Trophoblast cell (in vitro differentiated cells and primary cell): ENCODE data around the gene POLDIP3.

Source experiments
- DNase-seq, 2 donors: peaks; one replicate each; pipeline ENCODE4 v3.0.0-alpha.2; 2016
- H2AFZ ChIP-seq: 2 replicates; pipeline ENCODE4 v1.6.1; 2013; ENCODE audit warnings: low read length, moderate library complexity, mild to moderate bottlenecking; ENCODE audit not compliant: insufficient read depth, poor library complexity
- H2AK5ac ChIP-seq: 2 replicates; pipeline ENCODE4 v1.6.1; 2013; ENCODE audit warnings: mild to moderate bottlenecking, low read length
- H2BK120ac ChIP-seq: 2 replicates; pipeline ENCODE4 v1.6.1; 2013; ENCODE audit warnings: low read length, mild to moderate bottlenecking, moderate library complexity; ENCODE audit not compliant: insufficient read depth, poor library complexity
- H2BK12ac ChIP-seq: 2 replicates; pipeline ENCODE4 v1.6.1; 2013; ENCODE audit warnings: mild to moderate bottlenecking, low read length, moderate library complexity
- H2BK5ac ChIP-seq: 2 replicates; pipeline ENCODE4 v1.6.1; 2013; ENCODE audit warnings: low read length, low read depth, moderate library complexity, mild to moderate bottlenecking; ENCODE audit not compliant: poor library complexity
- H3K14ac ChIP-seq: 2 replicates; pipeline ENCODE4 v1.6.1; 2013; ENCODE audit warnings: mild to moderate bottlenecking, low read length
- H3K18ac ChIP-seq: 2 replicates; pipeline ENCODE4 v1.6.1; 2013; ENCODE audit warnings: mild to moderate bottlenecking, low read length
- H3K23ac ChIP-seq: 2 replicates; pipeline ENCODE4 v1.6.1; 2013; ENCODE audit warnings: low read length
- H3K27ac ChIP-seq: 2 replicates; pipeline ENCODE4 v1.5.1; 2013; ENCODE audit warnings: low read depth, mild to moderate bottlenecking, inconsistent platforms, low read length, moderate library complexity
- H3K27me3 ChIP-seq: 2 replicates; pipeline ENCODE4 v1.6.1; 2013; ENCODE audit warnings: inconsistent platforms, mild to moderate bottlenecking, low read length, moderate library complexity; ENCODE audit not compliant: insufficient read depth
- H3K36me3 ChIP-seq, 2 experiments: 1 replicate in 1 of 2; 2 replicates in 1 of 2; pipeline ENCODE4 v1.6.1; 2013; ENCODE audit warnings: low read length in 2 of 2, mild to moderate bottlenecking in 2 of 2, moderate library complexity in 1 of 2; ENCODE audit not compliant: insufficient read depth in 2 of 2, control insufficient read depth in 1 of 2
- H3K4ac ChIP-seq: 2 replicates; pipeline ENCODE4 v1.6.1; 2013; ENCODE audit warnings: low read depth, mild to moderate bottlenecking, low read length, moderate library complexity
- H3K4me1 ChIP-seq, 2 experiments: 1 replicate in 1 of 2; 2 replicates in 1 of 2; pipeline ENCODE4 v1.6.1; 2013; ENCODE audit warnings: low read length in 2 of 2, mild to moderate bottlenecking in 2 of 2, moderate library complexity in 1 of 2; ENCODE audit not compliant: insufficient read depth in 2 of 2, control insufficient read depth in 1 of 2
- H3K4me2 ChIP-seq: 2 replicates; pipeline ENCODE4 v1.6.1; 2013; ENCODE audit warnings: inconsistent platforms, mild to moderate bottlenecking, low read length, moderate library complexity
- H3K4me3 ChIP-seq: 2 replicates; pipeline ENCODE4 v1.5.1; 2013; ENCODE audit warnings: mild to moderate bottlenecking, low read depth, low read length, inconsistent platforms
- H3K79me1 ChIP-seq: one replicate; pipeline ENCODE4 v1.6.1; 2013; ENCODE audit warnings: low read length
- H3K79me2 ChIP-seq: 2 replicates; pipeline ENCODE4 v1.6.1; 2013; ENCODE audit warnings: low read length, mild to moderate bottlenecking; ENCODE audit not compliant: control insufficient read depth, insufficient read depth, poor library complexity
- H3K9ac ChIP-seq: 2 replicates; pipeline ENCODE4 v1.6.1; 2013; ENCODE audit warnings: mild to moderate bottlenecking, low read length
- H3K9me3 ChIP-seq: 2 replicates; pipeline ENCODE4 v1.6.1; 2013; ENCODE audit warnings: low read depth, mild to moderate bottlenecking, control low read depth, inconsistent platforms, low read length; ENCODE audit not compliant: insufficient read depth
- H4K12ac ChIP-seq: 2 replicates; pipeline ENCODE4 v1.6.1; 2013; ENCODE audit warnings: low read depth, mild to moderate bottlenecking, low read length, moderate library complexity
- H4K8ac ChIP-seq: 2 replicates; pipeline ENCODE4 v1.6.1; 2013; ENCODE audit warnings: low read depth, mild to moderate bottlenecking, low read length, moderate library complexity
- H4K91ac ChIP-seq: one replicate; pipeline ENCODE4 v1.6.1; 2013; ENCODE audit warnings: low read depth, mild to moderate bottlenecking, low read length, moderate library complexity
- WGBS: extraction: QIAGEN DNeasy Blood & Tissue Kit; methylation state at CpG from one replicate; pipeline ENCODE4 v1.1.7; 2013; ENCODE audit warnings: missing lambda C conversion rate; ENCODE audit not compliant: insufficient read length, insufficient coverage; ENCODE audit errors: extremely low coverage; 5-methylcytosine and 5-hydroxymethylcytosine counted together

POLDIP3 gene

DNA sequence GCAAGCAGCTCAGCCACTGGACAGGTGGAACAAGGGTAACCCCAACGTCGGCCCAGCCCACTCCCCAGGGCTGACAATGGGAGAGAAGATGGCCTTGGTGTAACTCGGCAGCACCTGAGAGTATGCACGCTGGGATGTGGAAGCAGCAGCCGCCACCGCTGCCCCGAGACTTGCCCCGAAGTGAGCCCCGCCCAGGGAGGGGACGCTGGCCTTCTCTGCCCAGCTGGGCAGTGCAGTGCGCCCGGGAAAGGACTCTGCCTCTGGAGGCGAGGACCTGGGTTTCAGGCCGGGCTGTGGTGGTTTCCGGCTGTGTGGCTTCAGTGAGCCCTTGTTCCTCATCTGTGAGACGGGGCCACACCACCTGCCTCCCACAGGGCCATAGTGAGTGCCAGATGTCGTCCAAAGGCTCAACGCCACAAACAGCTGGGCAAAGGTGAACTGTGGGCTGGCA, 8.6 kb upstream of the POLDIP3 start:
- Histone ChIP-seq H3K27me3 (no peaks in the 10 kb centered on the region), H4K8ac (no peak overlapping the region), H3K79me1 (no peaks in the 10 kb centered on the region), H3K36me3 (peaks cover 57 to 58% of the 10 kb centered on the region in 2 experiments), H3K9me3 (no peaks in the 10 kb centered on the region), H3K4me1 (peaks cover 5 to 7% of the 10 kb centered on the region in 2 experiments), H4K12ac (no peak overlapping the region), H2BK5ac (no peak overlapping the region), H3K4ac (no peak overlapping the region), H3K18ac (no peak overlapping the region), H3K9ac (no peak overlapping the region), H2BK12ac (no peak overlapping the region), H3K27ac (no peak overlapping the region), H4K91ac (no peak overlapping the region), H3K14ac (no peak overlapping the region), H3K79me2 (no peaks in the 10 kb centered on the region), H3K4me2 (no peak overlapping the region), H3K23ac (no peak overlapping the region), H2AK5ac (no peak overlapping the region), H2BK120ac (no peak overlapping the region), H2AFZ (no peak overlapping the region), H3K4me3 (no peak overlapping the region)
- WGBS, result no CpG with 5 or more reads among the region's 18 CpGs
- no peak for DNase-seq

DNA sequence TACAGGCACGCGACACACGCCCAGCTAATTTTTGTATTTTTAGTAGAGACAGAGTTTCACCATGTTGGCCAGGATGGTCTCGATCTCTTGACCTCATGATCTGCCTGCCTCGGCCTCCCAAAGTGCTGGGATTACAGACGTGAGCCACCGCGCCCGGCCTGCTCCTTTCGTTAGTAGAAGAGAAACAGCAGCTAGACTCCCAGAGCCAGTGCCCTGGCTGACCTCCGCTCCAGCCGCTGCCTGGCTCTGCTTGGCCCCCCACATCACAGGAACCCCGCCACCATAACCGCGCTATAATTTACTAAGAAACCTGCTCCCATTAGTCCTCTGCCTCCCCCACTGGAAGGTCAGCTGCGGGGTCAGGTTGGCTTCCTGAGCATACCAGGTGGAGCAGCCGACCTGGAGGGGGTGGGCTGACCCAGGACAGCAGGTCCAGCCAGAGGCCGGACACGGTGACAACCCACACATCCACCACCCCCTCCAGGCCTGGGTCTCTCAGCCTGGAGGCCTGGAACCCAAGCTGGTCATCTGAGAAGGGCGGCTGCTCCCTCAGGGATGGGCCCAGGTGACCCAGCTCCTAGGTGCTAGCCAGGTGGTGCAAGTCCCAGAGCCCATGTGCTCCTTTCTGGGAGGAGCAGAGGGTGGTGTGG, 7.5 kb upstream of the POLDIP3 start:
- no peaks in the 10 kb centered on the region for H3K9me3 ChIP-seq
- no CpG with 5 or more reads among the region's 20 CpGs for WGBS
- no peak overlapping the region for H3K4me3 ChIP-seq
- no peak overlapping the region for H3K4ac ChIP-seq
- H3K18ac ChIP-seq, result no peak overlapping the region
- H3K27me3 ChIP-seq, result no peaks in the 10 kb centered on the region
- H2BK12ac ChIP-seq, result no peak overlapping the region
- no peak overlapping the region for H3K9ac ChIP-seq
- H3K23ac ChIP-seq, result no peak overlapping the region
- no peak overlapping the region for H3K4me2 ChIP-seq
- no peak overlapping the region for H2AFZ ChIP-seq
- no peak overlapping the region for H2BK5ac ChIP-seq
- no peak overlapping the region for H3K27ac ChIP-seq
- H2AK5ac ChIP-seq, result no peak overlapping the region
- H3K4me1 ChIP-seq, result peaks cover 7 to 8% of the 10 kb centered on the region in 2 experiments
- no peak overlapping the region for H4K8ac ChIP-seq
- DNase-seq, result no peak
- no peak overlapping the region for H3K14ac ChIP-seq
- H3K79me2 ChIP-seq, result no peaks in the 10 kb centered on the region
- peaks cover 45 to 47% of the 10 kb centered on the region in 2 experiments for H3K36me3 ChIP-seq
- H2BK120ac ChIP-seq, result no peak overlapping the region
- H4K91ac ChIP-seq, result no peak overlapping the region
- H4K12ac ChIP-seq, result no peak overlapping the region
- no peaks in the 10 kb centered on the region for H3K79me1 ChIP-seq

GRCh38 chr22:42621505-42622002, 6.9 kb upstream of the POLDIP3 start:
- H3K4me1 ChIP-seq, result peaks cover 7 to 8% of the 10 kb centered on the region in 2 experiments
- H2BK5ac ChIP-seq, result no peak overlapping the region
- H3K9ac ChIP-seq, result no peak overlapping the region
- no peak overlapping the region for H2BK12ac ChIP-seq
- no peaks in the 10 kb centered on the region for H3K27me3 ChIP-seq
- H3K36me3 ChIP-seq, result peaks cover 39 to 40% of the 10 kb centered on the region in 2 experiments
- no peak overlapping the region for H3K4me2 ChIP-seq
- no peak overlapping the region for H3K27ac ChIP-seq
- H4K12ac ChIP-seq, result no peak overlapping the region
- DNase-seq, result peak; percentile 79 to 85
- no peaks in the 10 kb centered on the region for H3K79me2 ChIP-seq
- no peak overlapping the region for H3K14ac ChIP-seq
- no peaks in the 10 kb centered on the region for H3K79me1 ChIP-seq
- no CpG with 5 or more reads among the region's 11 CpGs for WGBS
- H3K9me3 ChIP-seq, result no peaks in the 10 kb centered on the region
- no peak overlapping the region for H3K23ac ChIP-seq
- no peak overlapping the region for H2AFZ ChIP-seq
- H4K8ac ChIP-seq, result no peak overlapping the region
- no peak overlapping the region for H2AK5ac ChIP-seq
- no peak overlapping the region for H3K4me3 ChIP-seq
- H3K18ac ChIP-seq, result no peak overlapping the region
- no peak overlapping the region for H4K91ac ChIP-seq
- H3K4ac ChIP-seq, result no peak overlapping the region
- H2BK120ac ChIP-seq, result no peak overlapping the region

DNA sequence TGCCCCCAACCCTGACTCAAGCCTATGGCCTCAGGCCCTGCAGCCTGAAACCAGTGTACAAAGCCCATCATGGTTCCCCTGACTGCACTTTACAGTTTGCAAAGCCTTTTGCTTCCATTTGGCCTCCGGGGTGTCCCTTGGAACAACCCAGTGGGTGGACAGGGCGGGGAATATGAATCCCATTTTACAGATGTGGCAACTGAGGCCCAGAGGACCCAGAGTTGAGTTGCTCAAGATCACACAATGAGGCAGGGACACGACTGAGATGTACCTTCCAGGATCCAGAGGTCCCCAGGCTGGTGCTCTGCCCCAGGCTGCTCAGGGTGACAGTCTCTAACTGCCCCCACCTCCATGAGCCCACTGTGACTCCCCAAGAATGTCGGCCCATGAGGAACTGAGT, 5.4 kb upstream of the POLDIP3 start:
- WGBS, result no CpG with 5 or more reads among the region's 4 CpGs

More for the DNA sequence above, 5.4 kb upstream of the POLDIP3 start:
- no peaks in the 10 kb centered on the region for H3K27me3 ChIP-seq
- no peak overlapping the region for H2AFZ ChIP-seq
- H4K8ac ChIP-seq, result no peak overlapping the region
- no peak overlapping the region for H4K91ac ChIP-seq
- H2BK12ac ChIP-seq, result no peak overlapping the region
- no peaks in the 10 kb centered on the region for H3K79me2 ChIP-seq
- no peak overlapping the region for H3K4me3 ChIP-seq
- no peak overlapping the region for H3K27ac ChIP-seq
- no peak overlapping the region for H3K14ac ChIP-seq
- no peak overlapping the region for H2BK5ac ChIP-seq
- no peak overlapping the region for H4K12ac ChIP-seq
- no peak overlapping the region for H3K18ac ChIP-seq
- DNase-seq, result no peak
- no peaks in the 10 kb centered on the region for H3K9me3 ChIP-seq
- no peak overlapping the region for H3K9ac ChIP-seq
- no peak overlapping the region for H3K4me2 ChIP-seq
- H2AK5ac ChIP-seq, result no peak overlapping the region
- H3K4me1 ChIP-seq, result peaks cover 10% of the 10 kb centered on the region in 2 experiments
- H2BK120ac ChIP-seq, result no peak overlapping the region
- no peak overlapping the region for H3K4ac ChIP-seq
- no peak overlapping the region for H3K23ac ChIP-seq
- no peaks in the 10 kb centered on the region for H3K79me1 ChIP-seq
- peaks cover 31 to 32% of the 10 kb centered on the region in 2 experiments for H3K36me3 ChIP-seq
